ENCODE data around the gene KLHL6. TPM values are rescaled to one million over a fixed set of nuclear protein-coding genes. Genes with fewer than 3 reads are reported as not detected.

Gene KLHL6
- total RNA-seq, 1 donor from 2014 or later = not detected

DNA sequence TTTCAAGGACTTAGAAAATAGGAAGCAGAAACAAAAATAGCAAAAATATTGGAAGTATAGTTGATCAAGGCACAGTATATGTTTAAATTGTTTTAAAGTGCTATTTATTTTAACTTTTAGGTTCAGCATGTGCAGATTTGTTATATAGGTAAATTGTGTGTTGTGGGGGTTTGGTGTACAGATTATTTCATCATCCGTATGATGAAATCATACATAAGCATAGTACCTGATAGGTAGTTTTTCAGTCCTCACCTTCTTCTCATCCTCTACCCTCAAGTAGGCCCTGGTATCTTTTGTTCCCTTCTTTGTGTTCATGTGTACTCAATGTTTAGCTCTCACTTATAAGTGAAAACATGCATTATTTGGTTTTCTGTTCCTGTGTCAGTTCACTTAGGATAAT lies 50.9 kb downstream of the KLHL6 start:
- TF ChIP-seq, protein P1, sequence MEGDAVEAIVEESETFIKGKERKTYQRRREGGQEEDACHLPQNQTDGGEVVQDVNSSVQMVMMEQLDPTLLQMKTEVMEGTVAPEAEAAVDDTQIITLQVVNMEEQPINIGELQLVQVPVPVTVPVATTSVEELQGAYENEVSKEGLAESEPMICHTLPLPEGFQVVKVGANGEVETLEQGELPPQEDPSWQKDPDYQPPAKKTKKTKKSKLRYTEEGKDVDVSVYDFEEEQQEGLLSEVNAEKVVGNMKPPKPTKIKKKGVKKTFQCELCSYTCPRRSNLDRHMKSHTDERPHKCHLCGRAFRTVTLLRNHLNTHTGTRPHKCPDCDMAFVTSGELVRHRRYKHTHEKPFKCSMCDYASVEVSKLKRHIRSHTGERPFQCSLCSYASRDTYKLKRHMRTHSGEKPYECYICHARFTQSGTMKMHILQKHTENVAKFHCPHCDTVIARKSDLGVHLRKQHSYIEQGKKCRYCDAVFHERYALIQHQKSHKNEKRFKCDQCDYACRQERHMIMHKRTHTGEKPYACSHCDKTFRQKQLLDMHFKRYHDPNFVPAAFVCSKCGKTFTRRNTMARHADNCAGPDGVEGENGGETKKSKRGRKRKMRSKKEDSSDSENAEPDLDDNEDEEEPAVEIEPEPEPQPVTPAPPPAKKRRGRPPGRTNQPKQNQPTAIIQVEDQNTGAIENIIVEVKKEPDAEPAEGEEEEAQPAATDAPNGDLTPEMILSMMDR (IDR thresholded peaks at IDR 0.05) = no peak
- Mint-ChIP-seq H3K36me3 (ENCODE audit: unreplicated experiment) (no peaks in the 10 kb centered on the region), H3K9me3 (ENCODE audit: unreplicated experiment) (peaks cover 13% of the 10 kb centered on the region), H3K4me3 (ENCODE audit: unreplicated experiment) (no peak overlapping the region), H3K4me1 (ENCODE audit: unreplicated experiment) (no peaks in the 10 kb centered on the region), H3K27me3 (ENCODE audit: unreplicated experiment) (peaks cover 47% of the 10 kb centered on the region), H3K27ac (ENCODE audit: unreplicated experiment) (no peak overlapping the region)
- DNase-seq (ENCODE audit: extremely low spot score, unreplicated experiment) = no peak

DNA sequence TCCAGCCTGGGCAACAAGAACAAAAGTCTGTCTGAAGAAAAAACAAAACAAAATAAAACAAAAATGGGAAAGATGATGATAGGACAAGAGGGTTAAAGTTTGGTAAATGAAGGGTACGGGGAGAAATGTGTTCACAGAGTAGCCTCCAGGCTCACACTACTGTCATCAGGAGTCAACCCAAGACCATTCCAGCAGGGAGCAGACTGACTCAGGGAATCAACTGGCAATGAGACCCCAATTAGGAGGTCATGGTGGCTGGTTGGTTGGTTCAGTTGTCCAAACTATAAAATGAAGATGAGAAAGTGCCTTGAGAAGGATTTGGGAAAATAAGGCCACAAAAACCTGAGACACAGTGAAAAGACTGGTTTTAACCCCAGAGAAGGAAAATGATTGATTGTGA lies 51.8 kb downstream of the KLHL6 start:
- Mint-ChIP-seq H3K36me3 (ENCODE audit: unreplicated experiment) (no peaks in the 10 kb centered on the region), H3K4me1 (ENCODE audit: unreplicated experiment) (no peaks in the 10 kb centered on the region), H3K4me3 (ENCODE audit: unreplicated experiment) (no peak overlapping the region), H3K9me3 (ENCODE audit: unreplicated experiment) (peaks cover 13% of the 10 kb centered on the region), H3K27ac (ENCODE audit: unreplicated experiment) (no peak overlapping the region), H3K27me3 (ENCODE audit: unreplicated experiment) (peaks cover 42% of the 10 kb centered on the region)
- no peak for DNase-seq (ENCODE audit: extremely low spot score, unreplicated experiment)
- TF ChIP-seq, protein P1 (IDR thresholded peaks at IDR 0.05) = no peak

DNA sequence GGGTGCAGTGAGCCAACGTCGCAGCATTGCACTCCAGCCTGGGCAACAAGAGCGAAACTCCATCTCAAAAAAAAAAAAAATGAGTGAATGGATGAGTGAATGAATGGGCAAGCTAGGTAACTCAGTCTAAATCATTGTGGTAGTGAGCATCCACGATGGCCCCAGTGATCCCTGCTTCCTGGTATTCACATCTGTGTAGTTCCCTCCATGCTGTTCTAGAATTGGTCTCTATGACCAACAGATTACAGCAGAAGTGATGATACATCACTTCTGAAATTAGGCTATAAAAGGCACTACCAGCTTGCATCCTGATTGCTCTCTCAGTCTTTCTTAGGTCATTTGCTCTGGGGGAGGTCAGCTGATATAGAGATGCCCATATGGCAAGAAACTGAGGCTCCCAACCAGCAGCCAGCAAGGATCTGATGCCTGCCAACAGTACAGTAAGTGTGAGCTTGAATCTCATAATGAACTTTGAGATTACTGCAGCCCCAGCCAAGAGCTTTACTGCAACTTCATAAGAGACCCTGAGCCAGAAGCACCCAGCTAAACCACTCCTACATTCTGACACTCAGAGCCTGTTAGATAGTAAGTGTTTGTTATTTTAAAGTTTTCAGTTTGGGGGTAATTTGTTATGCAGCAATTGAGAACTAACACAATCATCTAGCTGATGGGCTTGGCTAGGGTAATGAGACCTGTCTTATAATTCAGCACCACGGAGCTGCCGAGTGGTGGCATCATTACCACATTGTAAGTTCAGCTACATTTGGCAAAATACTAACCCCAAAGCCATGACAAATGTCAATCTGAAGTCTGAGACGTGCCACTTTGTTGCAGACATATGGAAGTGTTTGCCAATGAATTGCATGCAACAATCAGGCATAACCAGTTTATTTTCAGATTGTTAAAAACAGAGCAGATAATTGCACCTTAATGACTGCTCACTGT lies 53.0 kb downstream of the KLHL6 start:
- TF ChIP-seq, protein P1 (IDR thresholded peaks at IDR 0.05) = peak; percentile 14
- Mint-ChIP-seq H3K36me3 (ENCODE audit: unreplicated experiment) (no peaks in the 10 kb centered on the region), H3K27ac (ENCODE audit: unreplicated experiment) (no peak overlapping the region), H3K4me3 (ENCODE audit: unreplicated experiment) (no peak overlapping the region), H3K4me1 (ENCODE audit: unreplicated experiment) (no peaks in the 10 kb centered on the region), H3K9me3 (ENCODE audit: unreplicated experiment) (peaks cover 13% of the 10 kb centered on the region), H3K27me3 (ENCODE audit: unreplicated experiment) (peaks cover 41% of the 10 kb centered on the region)
- no peak for DNase-seq (ENCODE audit: extremely low spot score, unreplicated experiment)

DNA sequence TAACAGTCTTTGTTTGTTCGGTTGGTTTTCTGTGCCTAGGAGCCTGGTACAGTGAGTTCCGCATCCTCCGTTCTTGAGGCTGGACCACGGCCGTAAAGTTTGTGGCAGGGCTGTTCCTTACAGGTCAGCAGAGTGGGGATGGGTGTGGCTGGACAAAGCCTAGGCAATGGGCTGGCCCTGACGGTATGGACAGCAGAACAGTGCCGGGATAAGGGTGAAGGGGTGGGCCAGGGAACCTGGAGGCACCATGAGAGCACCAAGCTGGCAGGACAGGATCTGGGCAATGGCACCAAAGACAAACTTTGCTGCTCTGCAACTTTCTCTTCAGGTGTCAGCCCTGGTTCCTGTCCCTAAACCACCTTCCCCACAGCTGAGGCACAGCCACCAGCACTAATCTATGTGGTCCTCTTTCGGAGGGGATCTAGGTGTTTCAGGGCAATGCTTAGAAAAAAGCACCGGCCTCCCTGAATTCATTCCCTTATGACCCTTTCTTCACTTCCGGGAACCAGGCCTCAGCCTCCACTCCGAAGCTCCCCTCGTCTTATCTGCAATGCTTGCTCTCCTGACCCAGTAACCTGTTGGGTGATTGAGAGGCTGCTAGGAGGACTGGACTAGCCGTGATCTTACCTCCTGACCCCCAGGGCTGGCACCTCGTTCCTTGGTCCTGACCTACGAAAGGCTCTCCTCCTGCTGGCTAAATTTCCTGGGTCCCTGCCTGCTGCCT lies 54.4 kb downstream of the KLHL6 start:
- TF ChIP-seq, protein P1 (IDR thresholded peaks at IDR 0.05) = no peak
- no peak overlapping the region for H3K27ac Mint-ChIP-seq (ENCODE audit: unreplicated experiment)
- H3K27me3 Mint-ChIP-seq (ENCODE audit: unreplicated experiment) = peaks cover 39% of the 10 kb centered on the region
- no peaks in the 10 kb centered on the region for H3K36me3 Mint-ChIP-seq (ENCODE audit: unreplicated experiment)
- no peak overlapping the region for H3K4me3 Mint-ChIP-seq (ENCODE audit: unreplicated experiment)
- no peak for DNase-seq (ENCODE audit: extremely low spot score, unreplicated experiment)
- peaks cover 11% of the 10 kb centered on the region for H3K9me3 Mint-ChIP-seq (ENCODE audit: unreplicated experiment)
- H3K4me1 Mint-ChIP-seq (ENCODE audit: unreplicated experiment) = no peaks in the 10 kb centered on the region

DNA sequence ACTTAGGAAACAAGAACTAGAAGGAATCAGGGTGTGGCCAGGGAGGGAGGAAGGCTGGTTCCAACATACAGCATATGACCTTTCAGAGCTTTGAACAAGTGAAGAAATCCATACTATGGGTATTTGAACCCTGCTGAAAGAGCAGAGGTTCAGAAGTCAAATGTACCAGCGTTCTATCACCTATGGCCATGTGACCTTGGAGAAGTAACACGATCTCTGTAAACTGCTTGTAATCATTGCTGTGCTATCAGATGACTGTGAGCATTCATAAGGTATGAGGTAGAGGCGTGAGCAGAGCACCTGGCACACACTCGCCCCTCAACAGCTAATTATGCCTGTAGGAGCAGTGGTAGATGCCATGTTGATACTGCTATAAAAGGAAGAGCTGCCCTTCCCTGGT lies 55.2 kb downstream of the KLHL6 start:
- Mint-ChIP-seq H3K4me3 (ENCODE audit: unreplicated experiment) (no peak overlapping the region), H3K4me1 (ENCODE audit: unreplicated experiment) (no peaks in the 10 kb centered on the region), H3K36me3 (ENCODE audit: unreplicated experiment) (no peaks in the 10 kb centered on the region), H3K27ac (ENCODE audit: unreplicated experiment) (no peak overlapping the region), H3K9me3 (ENCODE audit: unreplicated experiment) (peaks cover 3% of the 10 kb centered on the region), H3K27me3 (ENCODE audit: unreplicated experiment) (peaks cover 38% of the 10 kb centered on the region)
- DNase-seq (ENCODE audit: extremely low spot score, unreplicated experiment) = no peak
- TF ChIP-seq, protein P1 (IDR thresholded peaks at IDR 0.05) = no peak
